DND-41 (cell line): ENCODE data around the gene SUCLG2.

Experiments
- EZH2 ChIP-seq: IDR thresholded peaks from 3 replicates; pipeline ENCODE4 v1.6.1; 2012; ENCODE audit warnings: borderline replicate concordance, low read depth, mild to moderate bottlenecking, moderate library complexity, low read length, inconsistent platforms; ENCODE audit not compliant: severe bottlenecking
- TF ChIP-seq, protein P1 (sequence below): IDR thresholded peaks from 2 replicates; pipeline ENCODE4 v1.5.1; 2012; ENCODE audit warnings: borderline replicate concordance, low read length, moderate library complexity, mild to moderate bottlenecking; ENCODE audit not compliant: poor library complexity, severe bottlenecking; ENCODE audit errors: extremely low read depth

- no peak for TF ChIP-seq EZH2
- TF ChIP-seq, protein P1, sequence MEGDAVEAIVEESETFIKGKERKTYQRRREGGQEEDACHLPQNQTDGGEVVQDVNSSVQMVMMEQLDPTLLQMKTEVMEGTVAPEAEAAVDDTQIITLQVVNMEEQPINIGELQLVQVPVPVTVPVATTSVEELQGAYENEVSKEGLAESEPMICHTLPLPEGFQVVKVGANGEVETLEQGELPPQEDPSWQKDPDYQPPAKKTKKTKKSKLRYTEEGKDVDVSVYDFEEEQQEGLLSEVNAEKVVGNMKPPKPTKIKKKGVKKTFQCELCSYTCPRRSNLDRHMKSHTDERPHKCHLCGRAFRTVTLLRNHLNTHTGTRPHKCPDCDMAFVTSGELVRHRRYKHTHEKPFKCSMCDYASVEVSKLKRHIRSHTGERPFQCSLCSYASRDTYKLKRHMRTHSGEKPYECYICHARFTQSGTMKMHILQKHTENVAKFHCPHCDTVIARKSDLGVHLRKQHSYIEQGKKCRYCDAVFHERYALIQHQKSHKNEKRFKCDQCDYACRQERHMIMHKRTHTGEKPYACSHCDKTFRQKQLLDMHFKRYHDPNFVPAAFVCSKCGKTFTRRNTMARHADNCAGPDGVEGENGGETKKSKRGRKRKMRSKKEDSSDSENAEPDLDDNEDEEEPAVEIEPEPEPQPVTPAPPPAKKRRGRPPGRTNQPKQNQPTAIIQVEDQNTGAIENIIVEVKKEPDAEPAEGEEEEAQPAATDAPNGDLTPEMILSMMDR: peak; percentile 16
Measured at GRCh38 chr3:67593761-67594234, 60.6 kb downstream of the SUCLG2 start.
